ENCODE results near the gene RGS7BP.

RGS7BP gene

DNA sequence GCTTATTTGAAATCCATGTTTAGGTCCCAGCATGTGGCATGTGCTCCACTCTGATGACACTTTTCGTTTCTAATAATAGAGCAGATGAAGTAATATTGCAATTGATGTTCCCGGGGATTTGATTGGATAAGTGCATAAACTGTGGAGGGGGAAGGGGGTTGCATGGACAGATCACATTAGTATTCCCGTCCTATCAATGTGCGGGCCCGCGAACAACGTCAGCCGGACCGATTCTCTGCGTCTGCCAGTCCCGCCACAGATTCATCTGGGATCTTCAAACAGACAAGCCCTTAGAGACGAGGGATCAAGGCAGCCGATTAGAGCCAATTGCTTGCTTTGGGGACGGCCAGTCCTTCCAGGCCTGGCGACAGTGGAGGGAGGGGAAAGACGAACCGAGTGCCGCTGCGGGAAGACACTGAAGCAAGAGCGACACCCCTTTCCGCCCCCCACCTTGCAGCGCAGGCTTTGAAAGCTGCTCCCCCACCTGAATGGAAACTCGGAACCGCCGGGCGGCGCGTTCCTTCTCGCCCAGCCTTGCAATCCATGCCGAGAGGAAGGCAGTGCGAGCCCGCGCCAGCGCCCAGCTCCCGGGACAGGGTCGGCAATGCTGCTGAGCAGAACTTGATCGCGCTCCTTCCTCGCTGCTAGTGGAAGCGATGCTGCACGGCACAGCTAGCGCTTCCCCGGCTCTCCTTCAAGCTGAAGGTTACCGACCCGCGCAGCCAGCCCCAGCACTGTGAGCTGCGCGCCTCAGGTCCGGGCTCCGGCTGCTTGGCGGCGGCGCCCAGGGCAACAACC lies at the start of gene RGS7BP:
TSS of gene RGS7BP (plus strand) at position 247 of the 798 bp plus-strand sequence. CDS start 610 bp downstream, outside the sequence.
- no peak for TF ChIP-seq EP300 (IDR thresholded peaks at IDR 0.05; ENCODE audit: borderline replicate concordance)
- TF ChIP-seq CREB1 (IDR thresholded peaks at IDR 0.05; ENCODE audit: low read depth): no peak
- no peak for TF ChIP-seq NFIC (IDR thresholded peaks at IDR 0.05)
- TF ChIP-seq TEAD4 (IDR thresholded peaks at IDR 0.05): no peak
- TF ChIP-seq, protein P1, sequence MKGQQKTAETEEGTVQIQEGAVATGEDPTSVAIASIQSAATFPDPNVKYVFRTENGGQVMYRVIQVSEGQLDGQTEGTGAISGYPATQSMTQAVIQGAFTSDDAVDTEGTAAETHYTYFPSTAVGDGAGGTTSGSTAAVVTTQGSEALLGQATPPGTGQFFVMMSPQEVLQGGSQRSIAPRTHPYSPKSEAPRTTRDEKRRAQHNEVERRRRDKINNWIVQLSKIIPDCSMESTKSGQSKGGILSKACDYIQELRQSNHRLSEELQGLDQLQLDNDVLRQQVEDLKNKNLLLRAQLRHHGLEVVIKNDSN (IDR thresholded peaks at IDR 0.05): no peak
- TF ChIP-seq, protein P2, sequence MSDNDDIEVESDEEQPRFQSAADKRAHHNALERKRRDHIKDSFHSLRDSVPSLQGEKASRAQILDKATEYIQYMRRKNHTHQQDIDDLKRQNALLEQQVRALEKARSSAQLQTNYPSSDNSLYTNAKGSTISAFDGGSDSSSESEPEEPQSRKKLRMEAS (IDR thresholded peaks at IDR 0.05): no peak

DNA sequence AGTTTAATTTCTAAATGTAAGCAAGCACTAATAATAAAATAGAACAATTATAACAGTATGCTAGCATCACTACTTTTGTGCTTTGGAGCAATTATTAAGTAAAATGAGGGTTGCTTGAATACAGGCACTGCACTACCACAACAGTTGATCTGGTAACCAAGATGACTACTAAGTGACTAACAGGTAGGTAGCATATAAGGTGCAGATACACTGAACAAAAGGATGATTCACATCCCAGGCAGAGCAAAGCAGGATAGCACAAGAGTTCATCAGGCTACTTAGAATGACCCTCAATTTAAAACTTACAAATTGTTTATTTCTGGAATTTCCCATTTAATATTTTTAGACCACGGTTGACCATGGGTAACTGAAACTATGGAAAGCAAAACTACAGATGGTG lies 48.0 kb upstream of the RGS7BP start:
- TF ChIP-seq, protein P1 (IDR thresholded peaks at IDR 0.05): no peak
- TF ChIP-seq EGR1 (IDR thresholded peaks at IDR 0.05) (no peak), YY1 (IDR thresholded peaks at IDR 0.05; ENCODE audit: low read depth) (no peak), ZBTB7A (IDR thresholded peaks at IDR 0.05; ENCODE audit: low read depth) (no peak), TAF1 (IDR thresholded peaks at IDR 0.05; ENCODE audit: low read depth) (no peak), TEAD4 (IDR thresholded peaks at IDR 0.05) (no peak), TCF12 (IDR thresholded peaks at IDR 0.05; ENCODE audit: low read depth) (no peak), EP300 (IDR thresholded peaks at IDR 0.05; ENCODE audit: borderline replicate concordance) (no peak), NFIC (IDR thresholded peaks at IDR 0.05) (no peak), FOXM1 (IDR thresholded peaks at IDR 0.05; ENCODE audit: borderline replicate concordance, low read depth) (no peak), RAD21 (IDR thresholded peaks at IDR 0.05; ENCODE audit: low read depth) (no peak), CREB1 (IDR thresholded peaks at IDR 0.05; ENCODE audit: low read depth) (no peak), CEBPB (IDR thresholded peaks at IDR 0.05) (no peak)
- TF ChIP-seq, protein P2 (IDR thresholded peaks at IDR 0.05): no peak
- TF ChIP-seq, protein P3, sequence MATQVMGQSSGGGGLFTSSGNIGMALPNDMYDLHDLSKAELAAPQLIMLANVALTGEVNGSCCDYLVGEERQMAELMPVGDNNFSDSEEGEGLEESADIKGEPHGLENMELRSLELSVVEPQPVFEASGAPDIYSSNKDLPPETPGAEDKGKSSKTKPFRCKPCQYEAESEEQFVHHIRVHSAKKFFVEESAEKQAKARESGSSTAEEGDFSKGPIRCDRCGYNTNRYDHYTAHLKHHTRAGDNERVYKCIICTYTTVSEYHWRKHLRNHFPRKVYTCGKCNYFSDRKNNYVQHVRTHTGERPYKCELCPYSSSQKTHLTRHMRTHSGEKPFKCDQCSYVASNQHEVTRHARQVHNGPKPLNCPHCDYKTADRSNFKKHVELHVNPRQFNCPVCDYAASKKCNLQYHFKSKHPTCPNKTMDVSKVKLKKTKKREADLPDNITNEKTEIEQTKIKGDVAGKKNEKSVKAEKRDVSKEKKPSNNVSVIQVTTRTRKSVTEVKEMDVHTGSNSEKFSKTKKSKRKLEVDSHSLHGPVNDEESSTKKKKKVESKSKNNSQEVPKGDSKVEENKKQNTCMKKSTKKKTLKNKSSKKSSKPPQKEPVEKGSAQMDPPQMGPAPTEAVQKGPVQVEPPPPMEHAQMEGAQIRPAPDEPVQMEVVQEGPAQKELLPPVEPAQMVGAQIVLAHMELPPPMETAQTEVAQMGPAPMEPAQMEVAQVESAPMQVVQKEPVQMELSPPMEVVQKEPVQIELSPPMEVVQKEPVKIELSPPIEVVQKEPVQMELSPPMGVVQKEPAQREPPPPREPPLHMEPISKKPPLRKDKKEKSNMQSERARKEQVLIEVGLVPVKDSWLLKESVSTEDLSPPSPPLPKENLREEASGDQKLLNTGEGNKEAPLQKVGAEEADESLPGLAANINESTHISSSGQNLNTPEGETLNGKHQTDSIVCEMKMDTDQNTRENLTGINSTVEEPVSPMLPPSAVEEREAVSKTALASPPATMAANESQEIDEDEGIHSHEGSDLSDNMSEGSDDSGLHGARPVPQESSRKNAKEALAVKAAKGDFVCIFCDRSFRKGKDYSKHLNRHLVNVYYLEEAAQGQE (IDR thresholded peaks at IDR 0.05; ENCODE audit: low read depth): no peak

DNA sequence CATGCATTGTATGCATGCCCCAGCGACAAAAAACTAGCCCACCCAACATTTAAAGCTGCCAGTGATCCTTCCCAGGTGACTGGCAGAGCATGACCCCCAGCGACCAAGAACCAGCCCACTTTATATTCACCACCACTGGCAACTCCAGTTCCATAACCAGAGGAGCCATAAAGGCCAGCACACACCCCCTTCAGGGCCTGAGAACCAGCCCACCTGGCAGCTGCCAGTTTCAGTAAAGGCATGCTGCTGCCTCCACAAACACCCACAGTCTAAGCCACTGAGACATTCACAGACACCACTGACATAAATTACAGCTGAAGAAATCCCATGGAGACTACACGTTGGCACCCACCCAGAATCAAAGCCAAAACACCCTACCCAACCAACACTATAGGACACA lies 46.9 kb upstream of the RGS7BP start:
- TF ChIP-seq, protein P2 (IDR thresholded peaks at IDR 0.05): no peak

DNA sequence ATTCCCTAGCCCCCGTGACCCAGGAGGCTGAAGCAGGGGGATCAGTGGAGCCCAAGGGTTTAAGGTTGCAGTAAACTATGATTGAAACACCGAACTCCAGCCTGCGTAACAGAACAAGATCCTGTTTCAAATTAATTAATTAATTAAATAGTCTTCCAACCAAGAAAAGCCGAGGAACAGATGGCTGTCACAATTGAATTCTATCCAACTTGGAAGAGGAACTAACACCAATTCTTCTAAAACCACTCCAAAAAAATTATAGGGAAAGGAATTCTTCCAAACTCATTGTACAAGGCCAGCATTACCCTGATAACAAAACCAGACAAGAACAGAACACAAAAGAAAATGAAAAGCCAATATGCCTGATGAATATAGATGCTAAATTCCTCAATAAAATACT lies 43.4 kb upstream of the RGS7BP start:
- TF ChIP-seq EP300 (IDR thresholded peaks at IDR 0.05; ENCODE audit: borderline replicate concordance) (no peak), CREB1 (IDR thresholded peaks at IDR 0.05; ENCODE audit: low read depth) (no peak), EGR1 (IDR thresholded peaks at IDR 0.05) (no peak), FOXM1 (IDR thresholded peaks at IDR 0.05; ENCODE audit: borderline replicate concordance, low read depth) (no peak), TCF12 (IDR thresholded peaks at IDR 0.05; ENCODE audit: low read depth) (no peak), RAD21 (IDR thresholded peaks at IDR 0.05; ENCODE audit: low read depth) (no peak), NFIC (IDR thresholded peaks at IDR 0.05) (no peak), TAF1 (IDR thresholded peaks at IDR 0.05; ENCODE audit: low read depth) (no peak), TEAD4 (IDR thresholded peaks at IDR 0.05) (no peak)
- TF ChIP-seq, protein P2 (IDR thresholded peaks at IDR 0.05): no peak
- TF ChIP-seq, protein P3 (IDR thresholded peaks at IDR 0.05; ENCODE audit: low read depth): no peak
- TF ChIP-seq, protein P1 (IDR thresholded peaks at IDR 0.05): no peak

DNA sequence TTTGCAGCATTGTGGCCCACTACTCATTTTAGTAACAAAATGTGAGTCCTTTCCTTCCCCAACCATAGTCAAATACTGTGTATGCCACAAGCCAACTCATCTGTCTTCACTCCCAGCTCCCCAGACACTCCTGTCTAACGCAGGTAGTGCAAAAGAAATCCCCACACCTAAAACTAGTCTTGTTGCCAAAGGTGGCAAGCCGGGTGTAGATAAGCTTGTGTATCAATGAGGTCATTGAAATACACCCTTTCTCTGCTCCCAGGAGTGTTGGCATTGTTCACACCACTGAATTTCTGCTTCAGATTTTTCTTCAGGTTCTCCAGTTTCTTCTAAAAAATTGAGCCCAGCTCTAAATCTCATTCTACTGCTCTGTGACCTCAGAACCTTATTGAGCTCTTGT lies 19.7 kb upstream of the RGS7BP start:
- TF ChIP-seq ZBTB7A (IDR thresholded peaks at IDR 0.05; ENCODE audit: low read depth) (no peak), NFIC (IDR thresholded peaks at IDR 0.05) (no peak), TEAD4 (IDR thresholded peaks at IDR 0.05) (no peak), FOXM1 (IDR thresholded peaks at IDR 0.05; ENCODE audit: borderline replicate concordance, low read depth) (no peak), YY1 (IDR thresholded peaks at IDR 0.05; ENCODE audit: low read depth) (no peak), EP300 (IDR thresholded peaks at IDR 0.05; ENCODE audit: borderline replicate concordance) (no peak), RAD21 (IDR thresholded peaks at IDR 0.05; ENCODE audit: low read depth) (no peak)
- TF ChIP-seq, protein P3 (IDR thresholded peaks at IDR 0.05; ENCODE audit: low read depth): no peak
- TF ChIP-seq, protein P1 (IDR thresholded peaks at IDR 0.05): no peak

Measured in Ishikawa (cell line).